GM20431 (cell line): ENCODE results near the gene PSMG1.

Source experiments
- in situ Hi-C: fragments of 300-500 bp; cut with MseI, MboI; formaldehyde crosslinking; loops from one replicate; pipeline ENCODE4 v1.15.0; 2020; ENCODE audit warnings: low sequenced_read_pairs; ENCODE audit not compliant: unreplicated experiment

The PSMG1 gene

GRCh38 chr21:39127506-39127905 is 55.7 kb downstream of the PSMG1 start:
- in situ Hi-C loops, result no loop called here

- in situ Hi-C loops, result no loop called here
These were observed 56.8 kb downstream of the PSMG1 start for GRCh38 chr21:39126486-39126806.

- in situ Hi-C loops, result no loop called here
These were observed 57.3 kb downstream of the PSMG1 start for GRCh38 chr21:39125752-39126485.
